Amniotic epithelial cell (primary cell): Measurements from ENCODE around the gene TAGLN3.
"Not testable (repeated sequence)": the region's sequence is repeated elsewhere in the genome, so short reads cannot be mapped to it uniquely, and the experiment has no call there.

Source experiments
- DNase-seq: peaks from one replicate; pipeline ENCODE4 v3.0.0-alpha.2; 2010; ENCODE audit warnings: low read depth

The TAGLN3 gene

GRCh38 chr3:112010636-112011035 is 11.9 kb downstream of the TAGLN3 start:
- DNase-seq, result no peak

- DNase-seq, result no peak
These were observed 12.7 kb downstream of the TAGLN3 start for GRCh38 chr3:112011376-112011940.

- DNase-seq, result no peak
These were observed 13.7 kb downstream of the TAGLN3 start for GRCh38 chr3:112012205-112012992.

- DNase-seq, result peak; percentile 73
These were observed 14.5 kb downstream of the TAGLN3 start for GRCh38 chr3:112013058-112013783.

GRCh38 chr3:112013784-112014143 is 15.0 kb downstream of the TAGLN3 start:
- no peak for DNase-seq

- DNase-seq, result no peak
These were observed 18.4 kb downstream of the TAGLN3 start for GRCh38 chr3:112017091-112017490.

GRCh38 chr3:112018712-112019111 is 20.0 kb downstream of the TAGLN3 start:
- no peak for DNase-seq

- no peak for DNase-seq
These were observed 21.0 kb downstream of the TAGLN3 start for GRCh38 chr3:112019716-112020115.

- no peak for DNase-seq
These were observed 22.0 kb downstream of the TAGLN3 start for GRCh38 chr3:112020674-112021085.

GRCh38 chr3:112027142-112027541 is 28.4 kb downstream of the TAGLN3 start:
- no peak for DNase-seq

GRCh38 chr3:112027826-112028225 is 29.1 kb downstream of the TAGLN3 start:
- DNase-seq, result peak; percentile 43

- no peak for DNase-seq
These were observed 32.2 kb downstream of the TAGLN3 start for GRCh38 chr3:112030901-112031300.

- no peak for DNase-seq
These were observed 33.5 kb downstream of the TAGLN3 start for GRCh38 chr3:112032098-112032731.

GRCh38 chr3:112034436-112034835 is 35.7 kb downstream of the TAGLN3 start, which contains the start of gene TMPRSS7:
Gene TMPRSS7 (plus strand): TSS chr3:112034736. CDS start chr3:112034846, 110 bp downstream.
- DNase-seq, result no peak

GRCh38 chr3:112035241-112035640 is 36.5 kb downstream of the TAGLN3 start:
- no peak for DNase-seq

GRCh38 chr3:112037194-112037593 is 38.5 kb downstream of the TAGLN3 start:
- DNase-seq, result not testable (repeated sequence)

- peak; percentile 27 for DNase-seq
These were observed 40.1 kb downstream of the TAGLN3 start for GRCh38 chr3:112038863-112039262.

GRCh38 chr3:112041321-112041720 is 42.6 kb downstream of the TAGLN3 start:
- no peak for DNase-seq

- DNase-seq, result no peak
These were observed 44.1 kb downstream of the TAGLN3 start for GRCh38 chr3:112042842-112043280.

GRCh38 chr3:112043621-112044201 is 45.0 kb downstream of the TAGLN3 start:
- peak; percentile 67 for DNase-seq

GRCh38 chr3:112046599-112046998 is 47.9 kb downstream of the TAGLN3 start:
- no peak for DNase-seq

GRCh38 chr3:112047264-112047663 is 48.5 kb downstream of the TAGLN3 start:
- DNase-seq, result no peak
